GM13977 (cell line): ENCODE data around the gene NCSTN.

Experiments used
- DNase-seq: peaks from one replicate; pipeline ENCODE4 v3.0.0; 2012; ENCODE audit warnings: low spot score
- CTCF ChIP-seq: IDR thresholded peaks from 2 replicates; pipeline ENCODE4 v1.5.1; 2012; ENCODE audit warnings: mild to moderate bottlenecking, control low read depth; ENCODE audit not compliant: insufficient read depth; ENCODE audit errors: extremely low read depth, missing control alignments
- in situ Hi-C: fragments of 300-500 bp; cut with MboI; formaldehyde crosslinking; loops from one replicate; pipeline ENCODE4 v1.12.0; 2022; ENCODE audit warnings: low sequenced_read_pairs, low pct_unique_long_range_greater_than_20kb, mixed read lengths, inconsistent platforms; ENCODE audit not compliant: unreplicated experiment

The NCSTN gene

GRCh38 chr1:160332516-160332915 is 10.7 kb upstream of the NCSTN start:
- no peak for DNase-seq
- in situ Hi-C loops: no loop called here

GRCh38 chr1:160338580-160338979 is 4.6 kb upstream of the NCSTN start:
- in situ Hi-C loops: no loop called here

More at GRCh38 chr1:160332516-160332915, 10.7 kb upstream of the NCSTN start:
- no peak for TF ChIP-seq CTCF

GRCh38 chr1:160340146-160340545 is 3.0 kb upstream of the NCSTN start:
- DNase-seq: no peak
- TF ChIP-seq CTCF: no peak
- in situ Hi-C loops: no loop called here

More at GRCh38 chr1:160338580-160338979, 4.6 kb upstream of the NCSTN start:
- TF ChIP-seq CTCF: no peak
- no peak for DNase-seq

- no peak for TF ChIP-seq CTCF
- DNase-seq: no peak
- in situ Hi-C loops: no loop called here
These were observed 2.3 kb upstream of the NCSTN start for GRCh38 chr1:160340866-160341265.

GRCh38 chr1:160342526-160342925 is 657 bp upstream of the NCSTN start:
- in situ Hi-C loops: no loop called here
- DNase-seq: no peak
- no peak for TF ChIP-seq CTCF

GRCh38 chr1:160344241-160344640 is 1.1 kb downstream of the NCSTN start:
- no peak for TF ChIP-seq CTCF
- in situ Hi-C loops: no loop called here
- DNase-seq: no peak

- no peak for DNase-seq
- in situ Hi-C loops: no loop called here
- TF ChIP-seq CTCF: no peak
These were observed 1.8 kb downstream of the NCSTN start for GRCh38 chr1:160344936-160345335.
